ENCODE results near the gene TYW1B.
"Not testable (repeated sequence)": the region's sequence is repeated elsewhere in the genome, so short reads cannot be mapped to it uniquely, and the experiment has no call there.

TYW1B gene

GRCh38 chr7:72540923-72541322 lies 287.1 kb downstream of the TYW1B start:
- DNase-seq, result no peak

- no peak for DNase-seq
Observed at GRCh38 chr7:72540106-72540611, 287.8 kb downstream of the TYW1B start.

GRCh38 chr7:72539702-72540101 lies 288.3 kb downstream of the TYW1B start:
- DNase-seq, result no peak

GRCh38 chr7:72538856-72539255 lies 289.1 kb downstream of the TYW1B start:
- no peak for DNase-seq

GRCh38 chr7:72538147-72538546 lies 289.9 kb downstream of the TYW1B start:
- DNase-seq, result no peak

- DNase-seq, result not testable (repeated sequence)
Observed at GRCh38 chr7:72536038-72536437, 292.0 kb downstream of the TYW1B start.

GRCh38 chr7:72531048-72531447 lies 297.0 kb downstream of the TYW1B start:
- not testable (repeated sequence) for DNase-seq

Data from midbrain (tissue), 1 donor.